ENCODE results near the gene SF3B5.
"Not testable (repeated sequence)": the region's sequence is repeated elsewhere in the genome, so short reads cannot be mapped to it uniquely, and the experiment has no call there.

Gene SF3B5

DNA sequence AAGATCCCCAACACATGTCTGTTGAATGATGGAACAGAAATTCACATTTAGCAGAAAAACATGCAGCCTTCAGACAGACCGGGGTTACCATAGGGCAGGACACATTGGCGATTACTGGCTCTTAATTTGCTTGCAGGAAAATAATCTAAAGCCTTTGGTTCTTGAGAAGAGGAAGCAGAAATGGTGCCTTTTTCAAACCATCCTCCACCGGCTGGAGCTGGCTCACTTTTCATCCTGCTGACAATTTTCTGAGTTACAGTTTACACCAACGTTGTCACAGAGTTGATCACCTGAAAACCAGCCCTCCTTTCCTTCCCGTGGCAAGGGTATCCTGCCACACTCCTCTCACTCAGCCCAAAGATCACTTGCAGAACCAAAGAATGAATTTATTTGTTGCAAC, 32.6 kb downstream of the SF3B5 start:
- DNase-seq: no peak

DNA sequence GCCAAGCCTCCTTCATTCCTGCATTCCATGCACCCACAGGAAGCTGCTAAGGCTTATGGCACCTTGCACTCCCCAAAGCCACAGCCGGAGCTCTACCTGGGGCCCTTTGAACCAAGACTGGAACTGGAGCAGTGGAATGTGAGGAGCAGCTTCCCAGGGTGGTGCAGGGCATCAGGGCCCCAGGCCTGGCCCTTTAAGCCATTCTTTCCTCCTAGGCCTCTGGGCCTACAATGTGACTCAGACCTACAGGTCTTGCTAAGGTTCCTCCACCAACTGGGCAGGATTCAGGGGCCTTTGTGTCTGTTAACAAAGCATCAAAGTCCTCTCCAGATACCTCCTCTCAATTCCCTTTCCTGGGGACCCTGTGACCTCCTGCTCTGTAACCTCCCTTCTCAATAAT, 36.2 kb downstream of the SF3B5 start:
- no peak for DNase-seq

DNA sequence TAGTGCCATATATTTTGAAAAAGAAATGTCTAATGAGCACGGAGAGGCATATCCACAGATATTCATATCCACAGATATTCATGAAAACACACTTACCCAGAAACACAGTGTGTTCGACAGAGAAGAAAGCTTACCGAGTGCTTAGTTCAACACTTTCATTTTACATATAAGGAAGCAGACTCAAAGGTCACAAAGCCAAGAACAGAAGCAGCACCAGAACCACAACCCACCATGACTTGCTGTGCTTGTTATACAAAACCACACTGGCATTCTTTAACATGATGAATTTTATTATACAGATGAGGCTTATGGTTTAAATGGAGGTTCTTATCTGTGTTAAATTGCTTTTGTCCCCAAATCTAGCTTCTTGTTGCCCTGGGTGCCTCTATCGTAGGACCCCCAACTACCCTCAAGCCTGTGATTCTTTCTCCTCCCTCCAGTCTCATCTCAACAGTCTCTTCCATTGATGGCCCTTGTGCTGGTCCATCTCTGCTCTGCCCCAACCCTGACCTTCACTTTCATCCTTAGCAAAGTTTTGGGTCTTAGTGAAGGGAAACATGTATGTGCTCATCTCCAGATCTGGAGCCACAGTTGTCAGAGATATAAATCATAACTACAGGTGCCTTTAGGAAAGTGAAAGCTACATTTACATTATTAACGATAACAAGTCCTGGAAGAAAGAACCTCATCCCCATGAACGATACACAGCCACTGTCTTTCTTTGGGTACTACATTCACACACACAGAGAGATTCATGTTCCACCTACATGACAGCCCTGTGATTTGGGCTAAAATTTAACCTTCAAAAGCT, 40.0 kb downstream of the SF3B5 start:
- DNase-seq: no peak

- no peak for DNase-seq
These were observed 41.8 kb downstream of the SF3B5 start for GRCh38 chr6:144053601-144054000.

DNA sequence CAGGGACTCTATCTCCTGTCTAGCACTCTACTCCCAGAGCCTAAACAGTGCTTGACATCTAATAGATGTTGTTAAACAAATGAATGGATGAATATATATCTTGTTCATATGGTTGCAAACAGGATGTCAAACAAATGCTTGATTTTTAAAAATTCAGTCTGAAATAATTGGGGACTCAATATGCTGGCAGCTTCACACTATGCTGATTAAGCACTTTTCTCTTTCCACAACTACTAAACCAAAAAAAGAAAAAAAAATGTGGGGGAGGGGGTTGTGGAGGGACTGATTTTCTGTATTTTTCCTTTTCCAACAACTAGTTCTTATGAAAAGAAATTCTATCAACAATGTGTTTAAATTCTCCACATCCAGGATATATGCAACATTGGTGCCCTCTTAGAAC, 42.9 kb downstream of the SF3B5 start:
- no peak for DNase-seq

DNA sequence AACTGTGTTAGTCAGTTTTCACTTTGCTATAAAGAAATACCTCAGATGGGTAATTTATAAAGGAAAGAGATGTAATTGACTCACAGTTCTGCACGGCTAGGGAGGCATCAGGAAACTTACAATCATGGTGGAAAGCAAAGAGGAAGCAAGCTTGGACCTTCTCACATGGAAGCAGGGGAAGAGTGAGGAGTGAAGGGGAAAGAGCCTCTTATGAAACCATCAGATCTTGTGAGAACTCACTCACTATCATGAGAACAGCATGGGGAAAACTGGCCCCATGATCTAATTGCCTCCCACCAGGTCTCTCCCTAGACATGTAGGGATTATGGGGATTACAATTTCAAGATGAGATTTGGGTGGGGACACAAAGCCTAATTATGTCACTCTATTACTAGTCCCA, 46.0 kb downstream of the SF3B5 start:
- DNase-seq: no peak

- DNase-seq: no peak
These were observed 47.7 kb downstream of the SF3B5 start for GRCh38 chr6:144047688-144048087.

GRCh38 chr6:144046672-144047071, 48.7 kb downstream of the SF3B5 start:
- not testable (repeated sequence) for DNase-seq

- DNase-seq: not testable (repeated sequence)
These were observed 50.4 kb downstream of the SF3B5 start for GRCh38 chr6:144044989-144045388.

Measured in hippocampal formation (tissue), 2 donors.